HepG2 (cell line): ENCODE results near the gene BAHCC1. TPM values are rescaled to one million over a fixed set of nuclear protein-coding genes. Genes with fewer than 3 reads are reported as not detected.

Experiments
- ARHGAP35 ChIP-seq: sonication (generic); formaldehyde crosslinking; IDR thresholded peaks from 2 replicates; pipeline ENCODE4 v1.9.0; 2022; ENCODE audit warnings: mild to moderate bottlenecking, inconsistent platforms, moderate library complexity, missing genetic modification reagents, borderline replicate concordance
- FIP1L1 ChIP-seq: fragments of 200-400 bp; formaldehyde crosslinking; IDR thresholded peaks from 2 replicates; pipeline ENCODE4 v1.6.1; 2018; ENCODE audit warnings: low read depth, mild to moderate bottlenecking, low read length, moderate library complexity, borderline replicate concordance; ENCODE audit not compliant: insufficient read depth
- SALL1 ChIP-seq: sonication (generic); formaldehyde crosslinking; IDR thresholded peaks from 2 replicates; pipeline ENCODE4 v1.8.0; 2022; ENCODE audit warnings: mild to moderate bottlenecking, missing genetic modification reagents
- SSRP1 ChIP-seq: IDR thresholded peaks from 2 replicates; pipeline ENCODE4 v1.6.1; 2016; ENCODE audit warnings: control low read depth
- SUZ12 ChIP-seq: fragments of 150-350 bp; IDR thresholded peaks from 2 replicates; pipeline ENCODE4 v1.6.1; 2014; ENCODE audit warnings: low read depth, low read length
- TOPORS ChIP-seq: sonication (generic); formaldehyde crosslinking; IDR thresholded peaks from 2 replicates; pipeline ENCODE4 v1.8.0; 2023; ENCODE audit warnings: mild to moderate bottlenecking, missing genetic modification reagents
- ZBTB7A ChIP-seq: sonication (generic); formaldehyde crosslinking; IDR thresholded peaks from 2 replicates; pipeline ENCODE4 v1.8.0; 2022; ENCODE audit warnings: mild to moderate bottlenecking, missing genetic modification reagents
- ZFP82 ChIP-seq: sonication (generic); formaldehyde crosslinking; IDR thresholded peaks from 2 replicates; pipeline ENCODE4 v1.5.1; 2020; ENCODE audit warnings: mild to moderate bottlenecking, missing genetic modification reagents, borderline replicate concordance
- ZNF282 ChIP-seq: fragments of 450-650 bp; IDR thresholded peaks from 2 replicates; pipeline ENCODE4 v1.6.1; 2018; ENCODE audit not compliant: partially characterized antibody
- ZNF510 ChIP-seq: sonication (generic); formaldehyde crosslinking; IDR thresholded peaks from 2 replicates; pipeline ENCODE4 v1.4.0; 2020; ENCODE audit warnings: low read depth, mild to moderate bottlenecking, missing genetic modification reagents
- ZNF674 ChIP-seq: sonication (generic); formaldehyde crosslinking; IDR thresholded peaks from 2 replicates; pipeline ENCODE4 v1.5.0; 2020; ENCODE audit warnings: low read depth, mild to moderate bottlenecking, missing genetic modification reagents
- ZNF766 ChIP-seq: sonication (generic); formaldehyde crosslinking; IDR thresholded peaks from 2 replicates; pipeline ENCODE4 v1.5.0; 2020; ENCODE audit warnings: missing genetic modification reagents, borderline replicate concordance
- ZSCAN25 ChIP-seq: sonication (generic); formaldehyde crosslinking; IDR thresholded peaks from 2 replicates; pipeline ENCODE4 v1.8.0; 2022; ENCODE audit warnings: mild to moderate bottlenecking, missing genetic modification reagents
- polyA plus RNA-seq, 8 experiments: library from polyadenylated mRNA; depleted of rRNA in 3 of 8; stranded (reverse) in 7 of 8; unstranded in 1 of 8; fragments of >200 nt; fragmentation: Illumina TruSeq in 4 of 8; extraction: Trizol in 4 of 8; gene quantifications; 2 replicates each; pipeline versions ENCODE4 v1.2.1 to v1.2.3, GENCODE V29; 2011 to 2016; ENCODE audit warnings: low read depth in 4 of 8, missing spikeins in 1 of 8, mixed read lengths in 1 of 8; ENCODE audit not compliant: insufficient read depth in 1 of 8
- total RNA-seq, 5 experiments: library from RNA; depleted of rRNA; stranded (reverse); fragments of >200 nt; fragmentation: Illumina TruSeq; extraction: Trizol; gene quantifications; 2 replicates each; pipeline ENCODE4 v1.2.3, GENCODE V29; 2016; ENCODE audit warnings: low read depth in 1 of 5
- TF ChIP-seq, protein P1 (sequence below): fragments of 450-650 bp; IDR thresholded peaks from 2 replicates; pipeline ENCODE4 v1.6.1; 2017
- TF ChIP-seq, protein P2 (sequence below): sonication (generic); formaldehyde crosslinking; IDR thresholded peaks from 2 replicates; pipeline ENCODE4 v1.9.0; 2021; ENCODE audit warnings: missing genetic modification reagents, borderline replicate concordance
- TF ChIP-seq, protein P3 (sequence below): sonication (generic); formaldehyde crosslinking; IDR thresholded peaks from 2 replicates; pipeline ENCODE4 v1.8.0; 2022; ENCODE audit warnings: mild to moderate bottlenecking, missing genetic modification reagents, borderline replicate concordance
- TF ChIP-seq, protein P4 (sequence below): sonication (generic); formaldehyde crosslinking; IDR thresholded peaks from 2 replicates; pipeline ENCODE4 v1.8.1; 2023; ENCODE audit warnings: mild to moderate bottlenecking, missing genetic modification reagents
- TF ChIP-seq, protein P5 (sequence below): fragments of 450-650 bp; IDR thresholded peaks from 2 replicates; pipeline ENCODE4 v1.6.1; 2017; ENCODE audit warnings: mild to moderate bottlenecking

BAHCC1 gene
- total and polyA plus RNA-seq, 2 of the 13 experiments (the other 11 are each of a cell fraction or from before 2014, with no cell fraction given): 1.4 to 1.7 TPM

DNA sequence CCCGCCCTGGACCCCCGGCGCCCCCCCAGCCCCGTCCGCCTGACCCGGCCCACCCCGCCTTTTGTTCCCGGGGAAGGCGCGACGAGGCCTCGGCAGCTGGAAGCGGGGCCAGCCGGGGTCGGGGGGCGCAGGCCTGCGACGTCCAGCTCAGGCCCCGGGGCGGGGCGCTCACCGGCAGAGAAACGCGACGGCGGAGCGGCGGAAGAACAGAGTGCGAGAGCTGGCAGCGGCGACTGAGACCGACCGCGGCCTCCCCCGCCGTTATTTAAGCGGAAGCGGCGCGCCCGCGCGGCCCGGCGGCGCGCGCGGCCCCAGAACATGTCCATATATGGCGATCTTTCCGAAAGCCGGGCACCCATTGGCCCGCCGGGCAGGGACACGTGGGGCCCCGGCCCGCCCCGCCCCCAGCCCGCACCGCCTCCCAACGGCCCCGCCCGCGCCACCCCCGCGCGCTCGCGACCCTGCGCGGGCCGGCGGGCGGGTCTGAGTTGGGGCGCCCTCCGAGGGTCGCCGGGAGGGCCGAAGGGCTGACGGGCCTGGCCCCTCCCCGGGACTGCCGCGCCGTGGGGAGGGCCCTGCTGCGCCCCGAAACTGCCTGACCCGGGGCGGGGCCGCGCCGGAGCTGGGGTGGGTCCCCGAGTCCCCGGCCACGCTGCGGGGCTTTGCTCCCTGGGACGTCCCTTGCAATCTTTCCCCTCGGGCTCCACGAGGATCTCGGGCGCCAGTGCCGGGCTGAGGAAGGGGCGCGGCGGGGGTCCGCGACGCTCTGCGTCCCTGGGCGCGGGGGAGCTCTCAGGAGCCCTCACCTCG is 117.5 kb downstream of the BAHCC1 start, which contains the start of gene ACTG1 (continued):
- TF ChIP-seq, protein P1, sequence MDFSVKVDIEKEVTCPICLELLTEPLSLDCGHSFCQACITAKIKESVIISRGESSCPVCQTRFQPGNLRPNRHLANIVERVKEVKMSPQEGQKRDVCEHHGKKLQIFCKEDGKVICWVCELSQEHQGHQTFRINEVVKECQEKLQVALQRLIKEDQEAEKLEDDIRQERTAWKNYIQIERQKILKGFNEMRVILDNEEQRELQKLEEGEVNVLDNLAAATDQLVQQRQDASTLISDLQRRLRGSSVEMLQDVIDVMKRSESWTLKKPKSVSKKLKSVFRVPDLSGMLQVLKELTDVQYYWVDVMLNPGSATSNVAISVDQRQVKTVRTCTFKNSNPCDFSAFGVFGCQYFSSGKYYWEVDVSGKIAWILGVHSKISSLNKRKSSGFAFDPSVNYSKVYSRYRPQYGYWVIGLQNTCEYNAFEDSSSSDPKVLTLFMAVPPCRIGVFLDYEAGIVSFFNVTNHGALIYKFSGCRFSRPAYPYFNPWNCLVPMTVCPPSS: no peak
- TF ChIP-seq ZNF282: no peak
- TF ChIP-seq, protein P2, sequence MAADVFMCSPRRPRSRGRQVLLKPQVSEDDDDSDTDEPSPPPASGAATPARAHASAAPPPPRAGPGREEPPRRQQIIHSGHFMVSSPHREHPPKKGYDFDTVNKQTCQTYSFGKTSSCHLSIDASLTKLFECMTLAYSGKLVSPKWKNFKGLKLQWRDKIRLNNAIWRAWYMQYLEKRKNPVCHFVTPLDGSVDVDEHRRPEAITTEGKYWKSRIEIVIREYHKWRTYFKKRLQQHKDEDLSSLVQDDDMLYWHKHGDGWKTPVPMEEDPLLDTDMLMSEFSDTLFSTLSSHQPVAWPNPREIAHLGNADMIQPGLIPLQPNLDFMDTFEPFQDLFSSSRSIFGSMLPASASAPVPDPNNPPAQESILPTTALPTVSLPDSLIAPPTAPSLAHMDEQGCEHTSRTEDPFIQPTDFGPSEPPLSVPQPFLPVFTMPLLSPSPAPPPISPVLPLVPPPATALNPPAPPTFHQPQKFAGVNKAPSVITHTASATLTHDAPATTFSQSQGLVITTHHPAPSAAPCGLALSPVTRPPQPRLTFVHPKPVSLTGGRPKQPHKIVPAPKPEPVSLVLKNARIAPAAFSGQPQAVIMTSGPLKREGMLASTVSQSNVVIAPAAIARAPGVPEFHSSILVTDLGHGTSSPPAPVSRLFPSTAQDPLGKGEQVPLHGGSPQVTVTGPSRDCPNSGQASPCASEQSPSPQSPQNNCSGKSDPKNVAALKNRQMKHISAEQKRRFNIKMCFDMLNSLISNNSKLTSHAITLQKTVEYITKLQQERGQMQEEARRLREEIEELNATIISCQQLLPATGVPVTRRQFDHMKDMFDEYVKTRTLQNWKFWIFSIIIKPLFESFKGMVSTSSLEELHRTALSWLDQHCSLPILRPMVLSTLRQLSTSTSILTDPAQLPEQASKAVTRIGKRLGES (CRISPR knock-in tag): peak; percentile 60; the same call in 1 of the 2 replicates
- TF ChIP-seq, protein P3, sequence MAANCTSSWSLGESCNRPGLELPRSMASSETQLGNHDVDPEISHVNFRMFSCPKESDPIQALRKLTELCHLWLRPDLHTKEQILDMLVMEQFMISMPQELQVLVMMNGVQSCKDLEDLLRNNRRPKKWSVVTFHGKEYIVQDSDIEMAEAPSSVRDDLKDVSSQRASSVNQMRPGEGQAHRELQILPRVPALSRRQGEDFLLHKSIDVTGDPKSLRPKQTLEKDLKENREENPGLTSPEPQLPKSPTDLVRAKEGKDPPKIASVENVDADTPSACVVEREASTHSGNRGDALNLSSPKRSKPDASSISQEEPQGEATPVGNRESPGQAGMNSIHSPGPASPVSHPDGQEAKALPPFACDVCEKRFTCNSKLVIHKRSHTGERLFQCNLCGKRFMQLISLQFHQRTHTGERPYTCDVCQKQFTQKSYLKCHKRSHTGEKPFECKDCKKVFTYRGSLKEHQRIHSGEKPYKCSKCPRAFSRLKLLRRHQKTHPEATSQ (CRISPR knock-in tag): 0 out of 2 replicates have a peak, but pooled peaks have one; percentile 38
- TF ChIP-seq ZNF510 (CRISPR knock-in tag): peak; percentile 43; the same call in 1 of the 2 replicates
- TF ChIP-seq, protein P4, sequence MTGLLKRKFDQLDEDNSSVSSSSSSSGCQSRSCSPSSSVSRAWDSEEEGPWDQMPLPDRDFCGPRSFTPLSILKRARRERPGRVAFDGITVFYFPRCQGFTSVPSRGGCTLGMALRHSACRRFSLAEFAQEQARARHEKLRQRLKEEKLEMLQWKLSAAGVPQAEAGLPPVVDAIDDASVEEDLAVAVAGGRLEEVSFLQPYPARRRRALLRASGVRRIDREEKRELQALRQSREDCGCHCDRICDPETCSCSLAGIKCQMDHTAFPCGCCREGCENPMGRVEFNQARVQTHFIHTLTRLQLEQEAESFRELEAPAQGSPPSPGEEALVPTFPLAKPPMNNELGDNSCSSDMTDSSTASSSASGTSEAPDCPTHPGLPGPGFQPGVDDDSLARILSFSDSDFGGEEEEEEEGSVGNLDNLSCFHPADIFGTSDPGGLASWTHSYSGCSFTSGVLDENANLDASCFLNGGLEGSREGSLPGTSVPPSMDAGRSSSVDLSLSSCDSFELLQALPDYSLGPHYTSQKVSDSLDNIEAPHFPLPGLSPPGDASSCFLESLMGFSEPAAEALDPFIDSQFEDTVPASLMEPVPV: peak; percentile 60; the same call in 1 of the 2 replicates
- TF ChIP-seq, protein P5, sequence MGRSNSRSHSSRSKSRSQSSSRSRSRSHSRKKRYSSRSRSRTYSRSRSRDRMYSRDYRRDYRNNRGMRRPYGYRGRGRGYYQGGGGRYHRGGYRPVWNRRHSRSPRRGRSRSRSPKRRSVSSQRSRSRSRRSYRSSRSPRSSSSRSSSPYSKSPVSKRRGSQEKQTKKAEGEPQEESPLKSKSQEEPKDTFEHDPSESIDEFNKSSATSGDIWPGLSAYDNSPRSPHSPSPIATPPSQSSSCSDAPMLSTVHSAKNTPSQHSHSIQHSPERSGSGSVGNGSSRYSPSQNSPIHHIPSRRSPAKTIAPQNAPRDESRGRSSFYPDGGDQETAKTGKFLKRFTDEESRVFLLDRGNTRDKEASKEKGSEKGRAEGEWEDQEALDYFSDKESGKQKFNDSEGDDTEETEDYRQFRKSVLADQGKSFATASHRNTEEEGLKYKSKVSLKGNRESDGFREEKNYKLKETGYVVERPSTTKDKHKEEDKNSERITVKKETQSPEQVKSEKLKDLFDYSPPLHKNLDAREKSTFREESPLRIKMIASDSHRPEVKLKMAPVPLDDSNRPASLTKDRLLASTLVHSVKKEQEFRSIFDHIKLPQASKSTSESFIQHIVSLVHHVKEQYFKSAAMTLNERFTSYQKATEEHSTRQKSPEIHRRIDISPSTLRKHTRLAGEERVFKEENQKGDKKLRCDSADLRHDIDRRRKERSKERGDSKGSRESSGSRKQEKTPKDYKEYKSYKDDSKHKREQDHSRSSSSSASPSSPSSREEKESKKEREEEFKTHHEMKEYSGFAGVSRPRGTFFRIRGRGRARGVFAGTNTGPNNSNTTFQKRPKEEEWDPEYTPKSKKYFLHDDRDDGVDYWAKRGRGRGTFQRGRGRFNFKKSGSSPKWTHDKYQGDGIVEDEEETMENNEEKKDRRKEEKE: no peak
- no peak; the same call in 1 of the 2 replicates for TF ChIP-seq ZBTB7A (CRISPR knock-in tag)
- TF ChIP-seq TOPORS (CRISPR knock-in tag): 0 out of 2 replicates have a peak, but pooled peaks have one; percentile 27
- TF ChIP-seq SSRP1 (CRISPR knock-in tag): no peak
- TF ChIP-seq FIP1L1: no peak
- TF ChIP-seq ZFP82 (CRISPR knock-in tag): peak; percentile 97; the same call in 1 of the 2 replicates
- no peak for TF ChIP-seq SUZ12
- TF ChIP-seq ZNF674 (CRISPR knock-in tag): no peak
- peak; percentile 52 for TF ChIP-seq ZSCAN25 (CRISPR knock-in tag)
- TF ChIP-seq ZNF766 (CRISPR knock-in tag): peak; percentile 74
- TF ChIP-seq ARHGAP35 (CRISPR knock-in tag): peak; percentile 63
- peak; percentile 64; the same call in 1 of the 2 replicates for TF ChIP-seq SALL1 (CRISPR knock-in tag)
